ENCODE measurements around the gene PLEK. TPM values are rescaled to one million over a fixed set of nuclear protein-coding genes. Genes with fewer than 3 reads are reported as not detected.
A peak's percentile ranks its signal among the peaks of the same experiment; 100 is the strongest.

The PLEK gene
- total and polyA plus RNA-seq, 9 of the 15 experiments (the other 6 are each of a cell fraction or from before 2014, with no cell fraction given): 0.14 to 1.2 (median 0.36) TPM

GRCh38 chr2:68391869-68392268 is 26.8 kb downstream of the PLEK start (continued):
- TF ChIP-seq STAT6 (CRISPR knock-in tag; IDR thresholded peaks at IDR 0.05) (no peak), ELK1 (CRISPR knock-in tag; IDR thresholded peaks at IDR 0.05) (no peak), ZNF507 (tag; conservative IDR thresholded peaks at IDR 0.05) (no peak), BRF2 (IDR thresholded peaks at IDR 0.05; ENCODE audit: borderline replicate concordance, insufficient read depth, insufficient read length) (no peak), MXI1 (IDR thresholded peaks at IDR 0.05; ENCODE audit: low read depth, low read length) (no peak), ZBTB33 (CRISPR knock-in tag; IDR thresholded peaks at IDR 0.05) (no peak), RBM39 (optimal IDR thresholded peaks at IDR 0.05; ENCODE audit: low read depth, low read length) (no peak), ZNF282 (CRISPR knock-in tag; IDR thresholded peaks at IDR 0.05) (no peak), PPARD (CRISPR knock-in tag; IDR thresholded peaks at IDR 0.05) (no peak), NR4A1 (CRISPR knock-in tag; IDR thresholded peaks at IDR 0.05) (no peak), NR4A1 (tag; IDR thresholded peaks at IDR 0.05) (no peak), CEBPZ (IDR thresholded peaks at IDR 0.05; ENCODE audit: borderline replicate concordance, low read depth, low read length) (no peak), THRB (CRISPR knock-in tag; conservative IDR thresholded peaks at IDR 0.05) (peak; percentile 88; the same call in 1 of the 2 replicates), SMARCC2 (IDR thresholded peaks at IDR 0.05; ENCODE audit: low read depth) (no peak), SMAD1 (IDR thresholded peaks at IDR 0.05; ENCODE audit: low read depth, low read length, partially characterized antibody) (no peak), TCF7 (IDR thresholded peaks at IDR 0.05; ENCODE audit: borderline replicate concordance) (no peak), PHB (CRISPR knock-in tag; IDR thresholded peaks at IDR 0.05) (no peak)
